B cell (primary cell): ENCODE results near the gene ELF4.

Experiments used
- EZH2 ChIP-seq: IDR thresholded peaks from 2 replicates; pipeline ENCODE4 v1.6.1; 2012; ENCODE audit warnings: borderline replicate concordance, low read depth, mild to moderate bottlenecking, moderate library complexity, low read length; ENCODE audit not compliant: insufficient read depth, poor library complexity, severe bottlenecking
- TF ChIP-seq, protein P1 (sequence below): fragments of 200-600 bp; IDR thresholded peaks from one replicate; pipeline ENCODE4 v1.8.0; 2022; ENCODE audit warnings: antibody characterized with exemption, mild to moderate bottlenecking

DNA sequence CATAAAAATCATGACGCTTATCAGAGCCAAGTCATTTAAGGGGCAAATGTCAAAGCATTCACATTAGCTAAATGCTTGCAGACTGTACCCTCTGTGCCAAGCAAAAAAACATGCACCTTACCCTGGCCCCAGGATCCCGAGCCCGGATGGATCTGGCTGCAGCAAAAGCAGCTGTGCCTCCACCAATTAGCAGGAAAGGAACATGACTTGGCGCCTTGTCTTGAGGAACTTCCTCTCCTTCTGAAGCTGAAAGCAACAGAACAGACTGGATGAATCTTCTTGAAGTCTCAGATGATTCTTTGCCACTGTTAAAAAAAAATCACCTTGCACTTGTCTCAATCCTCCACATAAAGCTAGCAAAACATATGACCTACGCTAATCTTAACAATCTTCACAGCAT is 37.3 kb upstream of the ELF4 start:
- TF ChIP-seq EZH2 = no peak
- TF ChIP-seq, protein P1, sequence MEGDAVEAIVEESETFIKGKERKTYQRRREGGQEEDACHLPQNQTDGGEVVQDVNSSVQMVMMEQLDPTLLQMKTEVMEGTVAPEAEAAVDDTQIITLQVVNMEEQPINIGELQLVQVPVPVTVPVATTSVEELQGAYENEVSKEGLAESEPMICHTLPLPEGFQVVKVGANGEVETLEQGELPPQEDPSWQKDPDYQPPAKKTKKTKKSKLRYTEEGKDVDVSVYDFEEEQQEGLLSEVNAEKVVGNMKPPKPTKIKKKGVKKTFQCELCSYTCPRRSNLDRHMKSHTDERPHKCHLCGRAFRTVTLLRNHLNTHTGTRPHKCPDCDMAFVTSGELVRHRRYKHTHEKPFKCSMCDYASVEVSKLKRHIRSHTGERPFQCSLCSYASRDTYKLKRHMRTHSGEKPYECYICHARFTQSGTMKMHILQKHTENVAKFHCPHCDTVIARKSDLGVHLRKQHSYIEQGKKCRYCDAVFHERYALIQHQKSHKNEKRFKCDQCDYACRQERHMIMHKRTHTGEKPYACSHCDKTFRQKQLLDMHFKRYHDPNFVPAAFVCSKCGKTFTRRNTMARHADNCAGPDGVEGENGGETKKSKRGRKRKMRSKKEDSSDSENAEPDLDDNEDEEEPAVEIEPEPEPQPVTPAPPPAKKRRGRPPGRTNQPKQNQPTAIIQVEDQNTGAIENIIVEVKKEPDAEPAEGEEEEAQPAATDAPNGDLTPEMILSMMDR = no peak
